ENCODE results near the gene IRF7.

DNA sequence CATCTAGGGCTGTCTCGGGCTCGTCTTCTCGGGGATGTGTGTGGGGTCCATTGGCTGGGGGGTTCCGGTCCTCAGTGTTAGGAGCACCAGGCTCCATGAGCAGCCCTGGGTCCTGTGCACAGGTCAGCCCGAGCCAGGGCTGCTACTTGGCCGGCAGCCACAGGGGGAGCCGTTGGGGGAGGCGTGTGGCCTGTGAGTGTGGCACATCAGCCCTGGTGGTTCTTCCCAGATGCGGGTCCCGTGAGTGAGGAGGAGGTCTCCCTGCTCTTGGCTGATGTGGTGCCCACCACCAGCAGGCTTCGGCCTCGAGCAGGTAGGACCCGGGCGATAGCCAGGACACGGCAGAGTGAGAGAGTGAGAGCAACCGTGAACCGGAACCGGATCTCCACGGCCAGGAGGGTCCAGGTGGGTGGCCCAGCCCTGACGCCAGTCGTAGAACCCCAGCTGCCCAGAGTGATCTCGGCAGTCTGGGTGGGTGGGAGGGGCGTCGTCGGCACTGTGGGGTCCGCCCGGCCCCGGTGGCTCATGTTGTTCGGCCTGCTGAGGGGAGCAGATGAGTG is 18.5 kb downstream of the IRF7 start:
- TF ChIP-seq, protein P1, sequence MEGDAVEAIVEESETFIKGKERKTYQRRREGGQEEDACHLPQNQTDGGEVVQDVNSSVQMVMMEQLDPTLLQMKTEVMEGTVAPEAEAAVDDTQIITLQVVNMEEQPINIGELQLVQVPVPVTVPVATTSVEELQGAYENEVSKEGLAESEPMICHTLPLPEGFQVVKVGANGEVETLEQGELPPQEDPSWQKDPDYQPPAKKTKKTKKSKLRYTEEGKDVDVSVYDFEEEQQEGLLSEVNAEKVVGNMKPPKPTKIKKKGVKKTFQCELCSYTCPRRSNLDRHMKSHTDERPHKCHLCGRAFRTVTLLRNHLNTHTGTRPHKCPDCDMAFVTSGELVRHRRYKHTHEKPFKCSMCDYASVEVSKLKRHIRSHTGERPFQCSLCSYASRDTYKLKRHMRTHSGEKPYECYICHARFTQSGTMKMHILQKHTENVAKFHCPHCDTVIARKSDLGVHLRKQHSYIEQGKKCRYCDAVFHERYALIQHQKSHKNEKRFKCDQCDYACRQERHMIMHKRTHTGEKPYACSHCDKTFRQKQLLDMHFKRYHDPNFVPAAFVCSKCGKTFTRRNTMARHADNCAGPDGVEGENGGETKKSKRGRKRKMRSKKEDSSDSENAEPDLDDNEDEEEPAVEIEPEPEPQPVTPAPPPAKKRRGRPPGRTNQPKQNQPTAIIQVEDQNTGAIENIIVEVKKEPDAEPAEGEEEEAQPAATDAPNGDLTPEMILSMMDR (conservative IDR thresholded peaks at IDR 0.05; ENCODE audit: low read depth, low read length): no peak
- TF ChIP-seq EZH2 (IDR thresholded peaks at IDR 0.05; ENCODE audit: borderline replicate concordance, low read depth, low read length, poor library complexity, severe bottlenecking): no peak

Measured in A673 (cell line).